B cell (primary cell): ENCODE results near the gene ATP6V1F. TPM values are rescaled to one million over a fixed set of nuclear protein-coding genes. Genes with fewer than 3 reads are reported as not detected.

Experiments used
- ATAC-seq: fragments of 200-7000 bp; cut with Tn5 transposase; one replicate; pipeline ENCODE4 v1.10.0; 2021; ENCODE audit warnings: low read depth, mild to moderate bottlenecking, moderate number of reproducible peaks, moderate library complexity
- CTCF ChIA-PET: fragments of 350-600 bp; sonication (Branson Sonifier 250); formaldehyde crosslinking; loops from one replicate; lab custom pipeline; 2021; ENCODE audit warnings: antibody characterized with exemption, inconsistent platforms; lab: Charles Lee
- POLR2A ChIA-PET: fragments of 350-600 bp; sonication (Branson Sonifier 250); formaldehyde crosslinking; loops from one replicate; lab custom pipeline; 2021; ENCODE audit warnings: antibody characterized with exemption; lab: Charles Lee
- DNase-seq: peaks from one replicate; pipeline ENCODE4 v3.0.0; 2013
- H2AFZ ChIP-seq: 2 replicates; pipeline ENCODE4 v1.6.1; 2012; ENCODE audit warnings: mild to moderate bottlenecking, low read depth, low read length; ENCODE audit not compliant: insufficient read depth, poor library complexity, severe bottlenecking
- H3K27ac ChIP-seq, 2 donors: 1 replicate in 1 of 2; 2 replicates in 1 of 2; pipeline ENCODE4 v1.5.1; 2012 to 2013; ENCODE audit warnings: low read length in 2 of 2, mild to moderate bottlenecking in 2 of 2, moderate library complexity in 1 of 2
- H3K27me3 ChIP-seq, 4 experiments: fragments of 200-600 bp in 1 of 4; sonication (generic) in 1 of 4; replicated peaks in 1 of 4; 1 replicate in 2 of 4; 2 replicates in 2 of 4; pipeline versions ENCODE4 v1.6.1 to v1.7.0; 2013 to 2016; ENCODE audit warnings: low read length in 3 of 4, mild to moderate bottlenecking in 2 of 4, mixed read lengths in 1 of 4, moderate library complexity in 1 of 4; ENCODE audit not compliant: insufficient read depth in 4 of 4, control insufficient read depth in 3 of 4; ENCODE audit errors: control extremely low read depth in 1 of 4
- H3K36me3 ChIP-seq, 2 experiments: replicated peaks in 1 of 2; 1 replicate in 1 of 2; 2 replicates in 1 of 2; pipeline versions ENCODE4 v1.6.1 to v1.7.1; 2013; ENCODE audit warnings: low read length in 1 of 2; ENCODE audit not compliant: insufficient read depth in 2 of 2, control insufficient read depth in 1 of 2; ENCODE audit errors: control extremely low read depth in 1 of 2, extremely low read depth in 1 of 2
- H3K4me1 ChIP-seq, 2 donors: fragments of 200-600 bp in 1 of 2; sonication (generic) in 1 of 2; 1 replicate in 1 of 2; 2 replicates in 1 of 2; pipeline versions ENCODE4 v1.5.1 to v1.6.1; 2013 to 2017; ENCODE audit warnings: low read length in 2 of 2; ENCODE audit not compliant: control insufficient read depth in 2 of 2, insufficient read depth in 2 of 2
- H3K4me2 ChIP-seq: replicated peaks from 2 replicates; pipeline ENCODE3; 2012; ENCODE audit warnings: mild to moderate bottlenecking, low read depth, low read length; ENCODE audit not compliant: poor library complexity, severe bottlenecking
- H3K4me3 ChIP-seq, 5 experiments: fragments of 200-600 bp in 1 of 5; sonication (generic) in 1 of 5; 1 replicate in 3 of 5; 2 replicates in 2 of 5; pipeline versions ENCODE4 v1.5.1 to v1.7.0; 2011 to 2016; ENCODE audit warnings: low read length in 4 of 5, mild to moderate bottlenecking in 4 of 5, low read depth in 2 of 5, control low read depth in 1 of 5, moderate library complexity in 1 of 5; ENCODE audit not compliant: insufficient read depth in 1 of 5; ENCODE audit errors: control extremely low read depth in 1 of 5, extremely low read depth in 1 of 5
- H3K79me2 ChIP-seq: fragments of 200-600 bp; sonication (generic); one replicate; pipeline ENCODE4 v1.6.0; 2016; ENCODE audit warnings: low read length; ENCODE audit not compliant: control insufficient read depth, insufficient read depth
- H3K9ac ChIP-seq: fragments of 200-600 bp; sonication (generic); 2 replicates; pipeline ENCODE4 v1.6.1; 2017; ENCODE audit warnings: mild to moderate bottlenecking, low read length, moderate library complexity
- H3K9me3 ChIP-seq, 3 donors: one replicate each; pipeline versions ENCODE4 v1.6.1 to v1.7.1; 2013; ENCODE audit warnings: low read length in 2 of 3; ENCODE audit not compliant: control insufficient read depth in 2 of 3, insufficient read depth in 1 of 3; ENCODE audit errors: control extremely low read depth in 1 of 3
- H4K20me1 ChIP-seq: 2 replicates; pipeline ENCODE4 v1.6.0; 2012; ENCODE audit warnings: mild to moderate bottlenecking, low read length; ENCODE audit not compliant: insufficient read depth, control insufficient read depth, poor library complexity, severe bottlenecking
- H3K27ac Mint-ChIP-seq: one replicate; pipeline ENCODE4 v1.8.0; 2021; ENCODE audit warnings: mixed read lengths
- H3K27me3 Mint-ChIP-seq: one replicate; pipeline ENCODE4 v1.8.0; 2021; ENCODE audit warnings: mixed read lengths
- H3K4me1 Mint-ChIP-seq: one replicate; pipeline ENCODE4 v1.8.0; 2021; ENCODE audit warnings: mixed read lengths
- H3K4me3 Mint-ChIP-seq: one replicate; pipeline ENCODE4 v1.8.0; 2021; ENCODE audit warnings: mixed read lengths
- H3K9me3 Mint-ChIP-seq: one replicate; pipeline ENCODE4 v1.8.0; 2022; ENCODE audit warnings: mixed read lengths; ENCODE audit not compliant: insufficient read depth
- CTCF ChIP-seq: fragments of 200-600 bp; IDR thresholded peaks from one replicate; pipeline ENCODE4 v1.8.0; 2022; ENCODE audit warnings: antibody characterized with exemption, mild to moderate bottlenecking
- EZH2 ChIP-seq: IDR thresholded peaks from 2 replicates; pipeline ENCODE4 v1.6.1; 2012; ENCODE audit warnings: borderline replicate concordance, low read depth, mild to moderate bottlenecking, moderate library complexity, low read length; ENCODE audit not compliant: insufficient read depth, poor library complexity, severe bottlenecking
- WGBS: methylation state at CpG from one replicate; pipeline ENCODE4 v1.1.5; 2013; ENCODE audit warnings: missing lambda C conversion rate; ENCODE audit not compliant: insufficient coverage; 5-methylcytosine and 5-hydroxymethylcytosine counted together
- intact Hi-C: fragments of 100-400 bp; cut with micrococcal nuclease; formaldehyde crosslinking; loops from one replicate; pipeline ENCODE4 v1.10.0; 2022
- polyA plus RNA-seq: library from polyadenylated mRNA; depleted of rRNA; stranded (reverse); fragments of >200 nt; gene quantifications from 2 replicates; pipeline ENCODE4 v1.2.3, GENCODE V29; 2012
- total RNA-seq, 2 donors: library from RNA; stranded (reverse); fragments of 120-200 nt in 1 of 2; gene quantifications; 1 replicate in 1 of 2; 2 replicates in 1 of 2; pipeline versions ENCODE4 v1.2.3 to v1.2.4, GENCODE V29; 2013 to 2022

Gene ATP6V1F
- total and polyA plus RNA-seq, 2 donors (not counting 1 experiment from before 2014, with no cell fraction given) = 81.7 to 198 TPM

GRCh38 chr7:128904381-128905197 is 41.9 kb downstream of the ATP6V1F start:
- POLR2A ChIA-PET = no interaction called here

More at GRCh38 chr7:128904381-128905197, 41.9 kb downstream of the ATP6V1F start:
- Mint-ChIP-seq H3K9me3 (no peaks in the 10 kb centered on the region), H3K4me3 (no peak overlapping the region), H3K4me1 (peaks cover 11% of the 10 kb centered on the region), H3K27ac (no peak overlapping the region), H3K27me3 (peaks cover 20% of the 10 kb centered on the region)
- H3K27ac ChIP-seq = no peak overlapping the region
- H3K4me1 ChIP-seq = peaks cover 3 to 9% of the 10 kb centered on the region in 2 donors
- H4K20me1 ChIP-seq = no peaks in the 10 kb centered on the region
- H3K9me3 ChIP-seq = peaks cover 0 to 3% (median 3%) of the 10 kb centered on the region in 3 donors
- no peaks in the 10 kb centered on the region for H3K79me2 ChIP-seq
- no peaks in the 10 kb centered on the region for H3K36me3 ChIP-seq
- CTCF ChIA-PET = interaction anchor here (0.9 to 2.8 kb wide), 15 partner anchors 10 to 305 kb away, joined by 3 to 28 read pairs (median 4); no protein-coding TSS in a partner anchor
- H3K27me3 ChIP-seq = peaks cover 0 to 15% (median 5%) of the 10 kb centered on the region in 4 experiments
- peak overlapping the region; percentile 39 for H3K4me2 ChIP-seq
- 48% methylated on average over 3 of the region's 8 CpGs for WGBS
- intact Hi-C loops = loop anchor here (1.0 to 2.0 kb wide), 4 partner anchors 34 to 187 kb away; no protein-coding TSS in a partner anchor
- TF ChIP-seq EZH2 (no peak), CTCF (peak; percentile 85)
- no peak overlapping the region for H3K4me3 ChIP-seq
- peak overlapping the region; percentile 40 for H2AFZ ChIP-seq
- ATAC-seq (peak; percentile 89), DNase-seq (peak; percentile 84)
- H3K9ac ChIP-seq = no peak overlapping the region
